Measurements from ENCODE around the gene IL2RA. TPM values are rescaled to one million over a fixed set of nuclear protein-coding genes. Genes with fewer than 3 reads are reported as not detected.

The IL2RA gene
- total RNA-seq = 239 and 245 TPM in 2 replicates

- intact Hi-C loops (cut with micrococcal nuclease) = loop anchor here (1.0 kb wide), 4 partner anchors 10 to 48 kb away; no protein-coding TSS in a partner anchor
Observed at GRCh38 chr10:6062101-6062771, at the start of gene IL2RA. Gene IL2RA, minus strand, starts transcription at chr10:6062367. Its CDS starts 216 bp downstream, at chr10:6062151.

- intact Hi-C loops (cut with micrococcal nuclease) = no loop called here
Observed at GRCh38 chr10:6110136-6110535, 48.0 kb upstream of the IL2RA start.

DNA sequence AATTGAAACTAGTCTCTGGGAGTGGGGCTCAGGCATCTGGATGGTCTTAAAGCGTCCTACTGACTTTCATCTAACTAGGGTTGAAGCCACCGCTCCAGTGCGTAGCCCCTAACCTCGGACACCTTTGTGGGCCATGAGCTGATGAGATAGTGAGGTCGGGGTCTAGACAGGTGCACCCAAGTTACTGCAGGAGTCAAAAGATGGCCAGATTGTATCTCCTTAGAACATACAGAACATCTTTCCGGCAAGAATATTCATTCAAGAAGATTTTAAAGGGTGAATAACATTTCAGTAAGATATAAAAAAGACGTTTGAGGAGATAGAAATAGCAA is 47.2 kb upstream of the IL2RA start:
- intact Hi-C loops (cut with micrococcal nuclease) = loop anchor here (1.0 to 2.0 kb wide), 5 partner anchors 42 to 569 kb away; no protein-coding TSS in a partner anchor

GRCh38 chr10:6108631-6109443 is 46.7 kb upstream of the IL2RA start:
- intact Hi-C loops (cut with micrococcal nuclease) = loop anchor here (1.0 to 2.0 kb wide), 5 partner anchors 42 to 570 kb away; no protein-coding TSS in a partner anchor

- intact Hi-C loops (cut with micrococcal nuclease) = loop anchor here (2.0 kb wide), 1 partner anchor 571 kb away; no protein-coding TSS in a partner anchor
Observed at GRCh38 chr10:6108072-6108471, 45.9 kb upstream of the IL2RA start.

GRCh38 chr10:6107616-6108015 is 45.4 kb upstream of the IL2RA start:
- intact Hi-C loops (cut with micrococcal nuclease) = loop anchor here (2.0 kb wide), 1 partner anchor 571 kb away; no protein-coding TSS in a partner anchor

DNA sequence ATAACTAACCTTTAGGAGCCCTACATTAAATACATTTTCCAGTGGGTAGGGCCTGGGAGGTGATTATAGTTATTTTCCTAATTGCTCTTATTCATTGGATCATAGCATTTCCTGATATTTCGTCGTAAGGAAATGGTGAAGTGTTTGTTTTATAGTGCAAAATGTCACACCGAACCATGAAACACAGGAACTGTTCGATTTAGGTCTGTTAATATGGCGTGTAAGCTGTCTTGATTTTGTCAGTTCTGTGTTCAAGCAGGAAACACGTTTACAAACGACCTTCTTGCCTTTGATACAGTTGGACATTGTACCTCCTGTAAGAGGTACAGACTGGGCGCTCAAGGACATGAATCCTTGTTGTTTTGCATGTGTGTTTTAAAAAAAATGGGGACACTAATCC is 41.4 kb upstream of the IL2RA start:
- intact Hi-C loops (cut with micrococcal nuclease) = no loop called here

DNA sequence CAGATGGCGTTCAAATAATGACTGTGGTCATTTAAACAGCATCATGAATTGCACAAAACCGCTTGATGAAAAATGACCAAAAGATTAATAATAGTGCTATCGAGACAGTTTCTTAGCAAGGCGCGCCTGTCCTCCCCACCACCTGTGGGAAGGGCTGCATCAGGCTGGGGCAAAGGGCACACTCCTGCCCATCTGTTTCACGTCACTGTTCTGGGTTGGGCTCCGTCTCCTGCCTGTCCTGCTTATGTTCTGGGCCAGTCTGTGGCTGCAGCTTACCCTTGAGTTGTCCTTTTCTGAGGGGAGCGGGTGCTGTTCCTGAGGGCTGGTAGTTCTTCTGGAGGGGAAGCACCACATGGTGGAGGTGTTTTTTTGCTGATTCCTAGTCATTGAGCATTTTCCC is 40.0 kb upstream of the IL2RA start:
- intact Hi-C loops (cut with micrococcal nuclease) = no loop called here

GRCh38 chr10:6101181-6101580 is 39.0 kb upstream of the IL2RA start:
- intact Hi-C loops (cut with micrococcal nuclease) = no loop called here

DNA sequence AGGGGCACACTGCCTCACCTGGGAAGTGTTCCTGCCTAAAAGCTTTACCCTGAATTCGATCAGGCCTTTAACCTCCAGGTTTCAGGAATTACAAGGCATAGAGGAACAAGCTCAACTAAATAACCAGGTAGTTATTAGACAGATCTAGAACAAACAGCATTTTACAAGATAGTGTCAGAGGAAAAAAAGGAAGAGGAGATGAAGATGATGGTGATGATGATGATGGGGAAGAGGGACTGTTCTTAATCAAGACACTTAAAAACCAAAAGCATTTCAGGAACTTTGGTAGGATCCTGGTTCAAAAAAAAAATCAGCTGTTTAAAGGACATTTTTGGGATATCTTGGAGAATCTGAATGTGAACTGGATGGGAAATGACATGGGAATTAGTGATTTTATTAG is 38.2 kb upstream of the IL2RA start:
- intact Hi-C loops (cut with micrococcal nuclease) = no loop called here

- intact Hi-C loops (cut with micrococcal nuclease) = no loop called here
Observed at GRCh38 chr10:6098156-6098555, 36.0 kb upstream of the IL2RA start.

GRCh38 chr10:6097063-6097462 is 34.9 kb upstream of the IL2RA start:
- intact Hi-C loops (cut with micrococcal nuclease) = no loop called here

GRCh38 chr10:6095810-6096570 is 33.8 kb upstream of the IL2RA start:
- intact Hi-C loops (cut with micrococcal nuclease) = no loop called here

DNA sequence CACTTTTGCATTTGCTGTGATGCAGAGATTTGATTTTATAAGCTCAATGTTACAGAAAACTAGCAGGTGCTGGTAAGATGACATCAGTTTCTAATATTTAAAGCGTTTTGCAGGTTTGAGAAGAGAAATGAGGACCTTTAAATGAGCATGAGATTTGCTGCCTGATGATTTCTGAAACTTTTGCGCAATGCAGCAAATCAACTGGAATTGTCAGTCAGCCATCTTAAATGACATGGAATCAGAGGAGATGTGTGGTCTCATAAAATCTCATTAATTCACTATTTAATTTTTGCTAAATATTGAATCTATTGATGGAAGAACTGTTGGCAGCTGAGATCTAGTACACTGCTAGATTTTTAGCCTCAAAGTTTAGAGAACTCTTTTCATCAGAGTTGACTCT is 30.6 kb upstream of the IL2RA start:
- intact Hi-C loops (cut with micrococcal nuclease) = no loop called here

- intact Hi-C loops (cut with micrococcal nuclease) = no loop called here
Observed at GRCh38 chr10:6091630-6092029, 29.5 kb upstream of the IL2RA start.

DNA sequence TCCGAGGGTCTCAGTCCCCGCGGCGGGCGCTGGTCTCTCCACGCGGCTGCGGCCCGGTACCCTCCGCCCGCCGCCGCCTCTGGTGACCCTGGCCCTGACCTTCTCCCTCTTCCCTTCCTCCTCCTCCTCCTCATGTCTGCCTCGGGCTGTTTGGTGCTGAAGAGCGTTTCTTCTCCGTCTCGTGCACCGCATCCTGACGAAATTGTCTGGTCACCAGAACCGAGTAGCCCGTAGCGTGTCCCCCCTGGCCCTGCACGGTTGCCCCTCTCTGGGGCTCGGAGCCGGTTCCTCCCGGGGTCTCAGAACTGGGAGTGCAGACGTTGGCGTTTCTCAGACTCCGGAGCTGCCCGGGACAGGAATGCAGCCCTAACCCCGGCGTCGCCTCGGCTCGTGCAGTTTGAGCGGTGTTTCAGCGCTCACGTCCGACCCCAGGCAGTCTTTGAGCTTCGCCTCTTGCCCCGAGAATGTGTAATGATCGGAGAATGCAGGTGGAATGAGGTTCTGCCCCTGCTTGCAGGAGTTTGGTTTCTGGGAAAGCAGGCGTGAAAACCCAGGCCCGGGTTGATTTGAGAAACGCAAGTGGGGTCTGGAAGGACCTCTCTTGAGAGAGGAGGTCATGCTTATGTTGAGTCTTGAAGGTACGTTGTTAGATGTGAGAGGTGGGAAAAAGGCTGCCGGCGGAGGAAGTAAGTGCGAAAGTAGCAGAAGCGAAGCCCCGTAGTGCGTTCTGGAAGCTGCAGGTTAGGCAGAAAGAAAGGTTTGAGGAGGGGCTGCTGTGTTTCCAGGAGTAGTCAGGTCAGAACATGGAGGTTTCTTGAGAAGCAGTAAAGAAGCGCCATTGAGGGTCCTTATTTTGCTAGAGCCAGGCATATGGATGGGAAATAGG is 27.4 kb upstream of the IL2RA start:
- intact Hi-C loops (cut with micrococcal nuclease) = loop anchor here (1.0 to 5.0 kb wide), 4 partner anchors 112 to 1698 kb away; partner anchors contain the start of genes ATP5F1C, GDI2 and KIN

DNA sequence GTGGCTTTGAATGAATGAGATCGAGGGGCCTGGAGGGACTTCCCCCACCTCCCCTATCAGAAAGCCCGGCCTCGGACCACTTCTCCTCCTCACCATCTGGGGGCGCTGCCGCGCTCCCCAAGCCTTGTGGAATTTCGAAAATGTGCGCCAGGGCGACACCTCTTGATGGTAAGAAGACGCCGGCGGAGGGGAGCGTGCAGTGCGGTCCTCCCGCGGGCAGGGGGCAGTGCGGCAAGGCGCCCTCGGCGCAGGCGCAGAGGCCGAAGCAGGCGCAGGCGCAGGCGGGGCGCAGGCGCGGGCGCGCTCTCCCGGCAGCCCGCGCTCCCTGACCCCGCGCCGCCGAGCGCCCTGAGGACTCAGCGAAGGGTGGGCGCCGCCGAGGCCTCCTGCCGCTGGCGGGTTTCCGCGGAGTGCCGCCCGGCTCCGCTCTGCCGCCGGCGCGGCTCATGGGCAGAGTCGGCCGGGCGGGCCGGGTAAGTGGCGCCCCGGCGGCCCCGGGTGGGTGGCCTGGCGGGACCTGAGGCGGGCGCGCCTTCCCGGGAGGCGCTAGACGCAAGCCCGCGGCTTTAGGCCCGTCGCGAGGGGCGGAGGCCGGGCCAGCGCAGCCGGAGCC is 26.7 kb upstream of the IL2RA start, which contains the start of gene RBM17:
Gene RBM17, plus strand, starts transcription at position 314 of the 613 bp plus-strand sequence. CDS start 8,032 bp downstream, outside the sequence.
- intact Hi-C loops (cut with micrococcal nuclease) = loop anchor here (1.0 to 5.0 kb wide), 10 partner anchors 27 to 1698 kb away; partner anchors contain the start of genes ATP5F1C, FBH1, GDI2 and IL2RA

DNA sequence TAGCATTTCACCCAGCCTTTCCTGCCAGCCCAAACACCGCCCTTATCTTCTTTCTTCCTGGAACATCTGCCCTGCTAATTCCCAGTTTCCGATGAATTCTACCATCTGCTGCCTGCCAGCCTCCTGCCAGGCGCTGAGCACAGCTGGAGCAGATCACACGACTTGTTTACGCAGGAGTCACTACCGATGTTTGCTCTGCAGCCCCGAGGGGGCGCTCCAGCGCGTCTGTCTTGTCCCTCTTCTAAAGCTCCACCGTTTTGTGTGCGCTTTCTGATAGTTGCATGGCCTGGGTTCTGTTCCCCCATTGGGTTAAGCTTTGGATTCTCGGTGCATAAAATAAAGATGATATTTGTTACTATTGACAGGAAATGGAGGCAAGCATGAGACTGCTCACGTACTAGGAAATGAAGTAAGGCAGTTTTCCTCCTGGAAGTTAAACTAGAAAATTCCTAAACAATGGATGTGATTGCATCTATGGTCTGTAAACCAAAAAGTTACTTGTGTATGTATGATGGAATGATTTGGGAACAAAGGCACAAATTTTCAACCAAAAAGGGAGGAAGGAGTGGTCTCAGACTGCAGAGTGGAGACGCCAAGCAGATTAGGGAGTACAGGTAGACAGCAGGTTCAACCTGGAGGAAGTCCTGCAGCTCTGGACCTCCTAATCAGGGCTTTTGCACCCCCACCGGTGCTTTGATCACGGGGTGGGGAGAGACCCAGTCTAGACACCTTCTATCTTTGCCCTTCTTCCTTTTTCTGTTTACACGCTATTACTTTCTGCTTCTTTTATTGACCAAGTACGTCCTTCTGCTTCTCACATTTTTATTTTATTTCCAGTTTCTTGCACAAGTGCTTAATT is 24.4 kb upstream of the IL2RA start:
- intact Hi-C loops (cut with micrococcal nuclease) = loop anchor here (5.0 kb wide), 2 partner anchors 399 to 1701 kb away; partner anchors contain the start of genes ATP5F1C and KIN
